Cerebellar cortex (tissue), 1 donor: ENCODE measurements around the gene CTCF.
A peak's percentile ranks its signal among the peaks of the same experiment; 100 is the strongest.

Experiments used
- DNase-seq: peaks from one replicate; pipeline ENCODE4 v3.0.0-alpha.2; 2015; ENCODE audit warnings: low spot score

The CTCF gene

GRCh38 chr16:67549240-67549639, 13.1 kb upstream of the CTCF start:
- no peak for DNase-seq

DNA sequence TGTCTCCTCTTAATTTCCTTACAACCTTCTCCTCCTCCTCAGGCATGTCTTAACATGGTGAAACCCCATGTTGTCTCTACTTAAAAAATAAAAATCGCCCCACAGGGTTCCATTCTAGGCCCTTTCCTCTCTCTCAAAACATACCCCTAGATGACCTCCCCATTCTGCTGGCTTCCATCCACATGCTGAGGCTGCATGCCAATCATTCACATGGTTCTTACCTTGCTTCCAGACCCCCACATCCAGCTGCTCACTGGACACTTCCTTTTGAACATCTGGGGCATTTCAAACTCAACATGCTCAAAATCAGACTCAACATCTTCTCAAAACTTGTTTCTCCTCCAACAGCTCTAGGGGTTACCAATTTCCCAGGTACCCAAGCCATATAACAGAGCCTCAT, 12.4 kb upstream of the CTCF start:
- no peak for DNase-seq

DNA sequence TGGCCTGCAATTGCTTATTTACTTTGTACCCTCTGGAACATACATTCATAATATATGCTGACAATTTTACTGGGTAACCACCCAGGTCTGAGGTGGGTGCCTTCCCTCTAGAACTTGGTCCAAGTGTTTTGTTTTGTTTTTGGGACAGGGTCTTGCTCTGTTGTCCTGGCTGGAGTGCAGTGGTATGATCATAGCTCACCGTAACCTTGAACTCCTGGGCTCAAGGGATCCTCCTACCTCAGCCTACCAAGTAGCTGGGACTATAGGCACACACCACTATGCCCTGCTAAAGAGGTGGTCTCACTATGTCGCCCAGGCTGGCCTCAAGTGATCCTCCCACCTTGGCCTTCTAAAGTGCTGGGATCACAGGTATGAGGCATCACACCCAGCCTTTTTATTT, 11.2 kb upstream of the CTCF start:
- no peak for DNase-seq

DNA sequence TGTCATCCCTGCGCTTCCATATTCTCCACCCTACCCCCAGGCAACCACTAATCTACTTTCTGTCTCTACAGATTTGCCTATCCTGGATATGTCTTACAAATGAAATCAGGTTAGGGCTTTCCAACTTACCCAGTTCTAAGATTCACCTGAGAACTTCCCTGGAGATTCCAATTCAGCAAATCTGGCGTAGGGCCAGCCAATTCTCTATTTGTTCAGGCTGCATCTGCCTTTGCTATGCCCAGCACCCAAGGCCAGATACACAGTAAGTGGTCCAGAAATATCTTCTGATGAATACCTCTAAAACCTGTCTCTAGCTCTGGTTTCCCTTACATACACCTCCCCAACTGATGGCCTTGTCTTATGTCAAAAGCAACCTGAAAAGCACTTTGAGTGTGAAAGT, 10.4 kb upstream of the CTCF start:
- DNase-seq = no peak

DNA sequence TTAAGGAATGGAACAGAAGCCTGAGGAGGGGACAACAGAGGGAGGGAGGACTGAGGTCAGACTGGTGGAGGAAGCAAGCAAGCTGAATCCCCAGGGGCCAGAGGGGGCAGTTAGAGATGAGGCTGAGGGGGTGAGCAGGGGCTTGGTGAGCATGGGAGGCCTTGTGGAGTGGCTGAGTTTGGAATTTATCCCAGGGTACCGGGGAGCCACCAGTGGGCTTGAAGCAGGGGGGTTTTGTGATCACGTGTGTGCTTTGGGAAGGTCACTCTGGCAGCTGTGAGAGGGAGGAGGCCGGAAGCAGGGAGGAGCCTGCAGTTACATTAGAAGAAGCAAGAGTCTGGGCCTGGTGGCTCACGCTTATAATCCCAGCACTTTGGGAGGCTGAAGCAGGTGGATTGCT, 9.8 kb upstream of the CTCF start:
- no peak for DNase-seq

DNA sequence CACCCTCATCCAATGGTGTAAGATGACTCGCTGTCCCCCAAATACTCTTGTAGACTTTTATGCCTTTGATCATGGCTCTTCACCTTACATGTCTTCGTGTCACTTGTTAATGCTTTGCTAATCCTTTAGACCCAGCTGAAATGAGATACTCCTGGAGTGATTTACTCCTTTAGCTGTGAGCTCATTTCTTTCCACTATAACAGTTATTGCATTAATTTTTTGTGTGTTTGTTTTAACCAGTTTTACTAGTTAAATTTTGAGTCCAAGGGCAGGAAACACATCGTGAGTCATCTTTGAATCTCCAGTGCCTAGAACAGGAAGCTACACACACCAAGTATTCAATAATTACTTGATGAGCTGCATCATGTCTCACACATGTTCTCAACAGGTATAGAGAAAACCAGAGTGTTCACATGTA, 6.5 kb upstream of the CTCF start:
- no peak for DNase-seq

DNA sequence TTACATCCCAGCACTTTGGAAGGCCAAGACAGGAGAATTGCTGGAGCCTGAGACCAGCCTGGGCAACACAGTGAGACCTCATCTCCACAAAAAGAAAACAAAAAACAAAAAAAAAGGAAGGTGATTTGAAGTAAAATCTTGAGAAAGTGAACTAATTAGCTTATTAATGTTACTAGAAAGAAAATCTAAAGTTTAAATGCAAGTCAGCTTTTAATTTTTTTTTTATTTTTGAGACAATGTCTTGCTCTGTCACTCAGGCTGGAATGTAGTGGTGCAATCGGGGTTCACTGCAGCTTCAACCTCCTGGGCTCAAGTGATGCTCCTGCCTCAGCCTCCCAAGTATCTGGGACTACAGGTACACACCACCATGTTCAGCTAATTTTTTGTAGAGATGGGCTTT, 3.5 kb upstream of the CTCF start:
- no peak for DNase-seq

- no peak for DNase-seq
Measured at GRCh38 chr16:67560827-67561342, 1.4 kb upstream of the CTCF start.

- no peak for DNase-seq
Measured at GRCh38 chr16:67561501-67561823, 864 bp upstream of the CTCF start.

GRCh38 chr16:67561824-67562525, 351 bp upstream of the CTCF start:
- peak; percentile 92 for DNase-seq

DNA sequence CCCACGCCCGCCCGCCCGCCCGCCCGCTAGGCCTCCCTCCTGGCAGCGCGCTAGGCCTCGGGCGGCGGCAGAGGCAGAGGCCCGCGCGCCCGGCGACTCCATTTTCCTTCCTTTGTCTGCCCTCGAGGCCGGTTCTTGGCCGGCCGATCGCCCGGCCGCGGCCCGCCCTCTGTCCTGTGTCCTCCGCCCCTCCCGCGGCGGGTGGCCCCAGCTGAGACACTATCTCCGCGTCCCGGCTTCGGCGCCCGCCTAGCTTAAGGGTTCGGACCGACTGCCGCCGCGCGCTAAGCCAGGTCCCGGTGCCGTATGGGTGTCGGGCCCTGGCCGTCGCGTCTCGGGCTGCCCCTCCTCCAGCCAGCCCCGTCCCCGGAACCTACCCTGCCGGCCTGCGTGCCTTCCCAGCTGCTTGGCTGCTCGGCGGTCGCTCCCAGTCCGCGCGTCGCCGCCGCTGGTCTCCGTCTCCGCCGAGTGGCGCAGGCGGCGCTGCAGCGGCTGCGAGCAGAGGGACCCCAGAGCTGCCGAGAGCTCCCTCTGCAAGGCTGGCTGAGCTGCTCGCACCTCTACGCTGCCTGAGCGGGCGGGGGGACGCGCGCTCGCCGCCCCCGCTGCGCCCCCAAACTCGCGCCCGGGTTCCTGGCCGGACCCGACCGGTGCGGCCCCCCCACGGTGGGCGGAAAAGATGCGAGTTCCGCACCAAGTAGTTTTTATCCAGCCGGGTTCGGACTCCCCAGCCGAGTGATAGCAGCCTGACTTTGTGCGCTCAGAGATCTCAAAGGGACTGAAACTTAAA, 787 bp downstream of the CTCF start:
- peak; percentile 41 for DNase-seq

DNA sequence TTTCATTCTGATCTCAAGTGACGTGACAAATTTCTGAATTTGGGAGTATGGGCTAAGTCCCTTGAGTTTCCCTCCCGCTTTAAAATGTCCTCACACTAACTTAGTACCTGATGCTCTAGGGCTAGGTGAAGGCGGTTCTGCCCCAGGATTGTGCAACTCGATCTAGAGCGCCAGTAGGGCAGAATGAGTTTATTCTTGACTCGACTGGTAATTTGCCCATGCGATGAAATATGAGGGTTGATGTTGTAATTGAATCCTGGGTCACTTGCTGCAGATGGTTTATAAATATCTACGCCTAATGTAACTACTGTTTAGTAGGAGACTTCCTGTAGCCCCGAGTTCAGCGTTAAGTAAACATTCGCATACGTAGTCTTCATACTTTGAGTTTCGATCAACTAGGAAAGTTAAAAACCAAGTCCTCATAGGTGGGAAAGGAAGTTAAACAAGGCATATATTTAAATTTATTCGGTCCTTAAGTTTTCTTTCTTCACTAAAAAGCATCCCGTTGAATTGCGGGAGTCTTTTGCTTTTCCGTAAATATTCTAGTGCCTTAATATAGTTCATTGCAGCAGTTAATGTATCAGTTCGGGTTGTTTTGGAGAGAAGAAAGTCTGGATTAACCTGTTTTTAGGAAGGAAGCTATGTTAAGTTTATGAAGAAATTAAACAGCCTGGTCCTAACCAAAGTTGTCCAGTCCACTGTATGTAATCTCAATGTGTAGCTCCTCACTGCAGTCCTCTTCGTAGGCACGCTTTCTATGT, 1.6 kb downstream of the CTCF start:
- DNase-seq = peak; percentile 33

DNA sequence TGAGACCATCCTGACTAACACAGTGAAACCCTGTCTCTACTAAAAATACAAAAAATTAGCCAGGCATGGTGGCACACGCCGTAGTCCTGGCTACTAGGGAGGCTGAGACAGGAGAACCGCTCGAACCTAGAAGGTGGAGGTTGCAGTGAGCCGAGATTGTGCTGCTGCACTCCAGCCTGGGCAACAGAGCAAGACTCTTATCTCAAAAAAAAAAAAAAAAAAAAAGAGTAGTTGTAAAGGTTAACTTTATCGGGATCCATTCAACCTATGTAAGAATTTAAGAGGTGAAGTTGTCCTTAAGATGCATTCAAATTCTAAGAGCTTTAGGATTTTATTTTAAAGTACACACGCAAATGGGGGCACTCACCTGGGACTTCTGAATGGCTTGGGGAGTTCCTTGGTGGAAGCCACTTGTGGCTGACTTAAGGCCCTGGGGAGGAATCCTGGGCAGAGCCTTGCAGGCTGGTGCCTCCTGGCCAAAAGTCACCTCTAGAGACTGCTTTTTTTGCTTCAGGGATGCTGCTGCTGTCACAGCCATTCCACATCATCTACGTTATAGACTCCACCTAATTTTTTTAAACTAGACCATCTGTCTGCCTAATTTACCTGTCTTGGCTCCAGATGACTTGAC, 3.3 kb downstream of the CTCF start:
- DNase-seq = no peak

- DNase-seq = no peak
Measured at GRCh38 chr16:67571464-67571863, 9.1 kb downstream of the CTCF start.

GRCh38 chr16:67571981-67572431, 9.7 kb downstream of the CTCF start:
- DNase-seq = no peak

DNA sequence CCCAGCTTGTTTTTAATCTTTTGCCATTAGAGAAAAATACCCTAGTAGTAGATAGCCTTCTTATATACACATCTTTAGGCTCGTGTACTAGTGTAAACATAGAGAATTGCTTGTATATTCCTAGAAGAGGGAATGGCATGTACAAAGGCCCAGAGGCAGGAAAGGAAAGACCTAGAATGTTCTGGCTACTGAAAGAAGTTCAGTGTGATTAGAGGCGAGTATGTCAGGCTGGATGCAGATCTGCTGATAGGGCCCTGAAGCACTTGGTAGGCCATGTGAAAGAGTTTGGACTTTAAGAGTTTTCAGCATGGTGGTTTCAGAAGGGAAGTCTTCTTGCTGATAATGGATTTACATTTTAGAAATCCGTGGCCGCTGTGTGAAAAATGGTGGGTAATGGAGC, 17.4 kb downstream of the CTCF start:
- DNase-seq = no peak

DNA sequence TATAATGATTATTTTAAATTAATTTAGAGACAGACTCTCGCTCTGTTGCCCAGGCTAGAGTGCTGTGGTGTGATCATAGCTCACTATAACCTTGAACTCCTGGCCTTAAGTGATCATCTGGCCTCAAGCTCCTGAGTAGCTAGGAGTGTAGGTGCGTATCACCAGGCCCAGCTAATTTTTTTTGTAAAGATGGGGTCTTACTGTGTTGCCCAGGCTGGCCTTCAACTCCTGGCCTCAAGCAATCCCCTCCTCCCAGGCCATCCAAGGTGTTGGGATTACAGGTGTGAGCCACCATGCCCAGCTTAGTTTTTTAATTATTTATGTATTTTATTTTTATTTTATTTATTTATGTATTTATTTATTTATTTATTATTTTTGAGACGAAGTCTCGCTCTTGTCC, 17.9 kb downstream of the CTCF start:
- no peak for DNase-seq

DNA sequence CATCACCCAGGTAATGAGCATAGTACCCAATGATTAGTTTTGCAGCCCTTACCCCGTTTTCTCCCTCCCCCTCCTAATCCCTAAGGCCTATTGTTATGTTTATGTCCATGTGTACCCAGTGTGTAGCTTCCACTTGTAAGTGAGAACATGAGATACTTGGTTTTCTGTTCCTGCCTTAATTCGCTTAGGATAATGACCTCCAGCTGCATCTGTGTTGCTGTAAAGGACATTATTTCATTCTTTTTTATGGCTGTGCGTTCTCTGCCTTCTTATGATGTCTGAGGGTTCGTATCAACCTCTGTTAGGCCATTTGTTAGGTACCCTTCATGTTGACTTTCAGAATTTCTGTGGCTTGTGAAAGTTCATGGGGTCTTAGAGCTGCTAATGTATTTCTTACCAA, 31.0 kb downstream of the CTCF start:
- DNase-seq = no peak

DNA sequence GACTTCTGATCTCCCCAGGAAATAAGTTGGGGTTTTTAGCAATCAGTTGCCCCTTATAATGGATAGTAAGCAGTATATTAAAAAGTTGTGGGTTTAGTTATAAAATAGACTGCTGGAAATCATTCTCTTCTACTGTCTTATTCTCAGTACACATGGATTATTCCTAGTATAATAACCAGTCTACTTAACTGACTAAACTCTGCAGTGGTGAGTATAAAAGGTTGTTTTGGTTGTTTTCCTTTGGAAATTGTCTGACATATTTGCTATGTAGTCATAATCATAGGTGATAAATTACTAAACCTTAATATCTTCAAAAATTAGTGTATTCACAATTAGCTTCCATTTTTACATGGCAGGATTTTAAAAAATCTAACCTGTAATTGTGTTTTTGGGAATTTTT, 31.4 kb downstream of the CTCF start:
- no peak for DNase-seq

- no peak for DNase-seq
Measured at GRCh38 chr16:67594256-67594915, 32.1 kb downstream of the CTCF start.

DNA sequence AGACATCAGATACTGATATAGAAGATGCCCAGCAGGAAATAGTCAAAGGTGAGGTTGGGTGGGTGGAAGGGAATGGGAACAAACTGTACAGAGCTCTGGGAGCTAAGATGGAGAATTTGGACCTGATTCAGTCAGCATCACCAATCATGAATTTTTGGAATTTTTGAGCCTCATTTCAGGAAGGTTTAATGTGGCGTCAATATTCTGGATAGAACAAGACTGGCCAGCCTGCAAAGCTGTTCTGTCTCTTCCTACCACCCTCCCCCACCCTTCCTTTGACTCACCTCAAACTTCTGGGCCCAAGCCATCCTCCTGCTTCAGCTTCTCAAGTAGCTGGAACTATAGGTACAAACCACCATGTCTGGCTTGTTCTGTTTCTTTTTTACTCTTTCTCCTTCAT, 32.6 kb downstream of the CTCF start:
- peak; percentile 17 for DNase-seq

GRCh38 chr16:67598527-67598926, 36.2 kb downstream of the CTCF start:
- DNase-seq = no peak
